Nephron (organoid): ENCODE measurements around the gene KIF21A.

Source experiments
- H3K27ac Mint-ChIP-seq, 3 experiments: 2 replicates each; pipeline ENCODE4 v1.8.0; 2020; ENCODE audit warnings: mixed read lengths in 3 of 3, mild to moderate bottlenecking in 2 of 3, moderate library complexity in 1 of 3
- H3K27me3 Mint-ChIP-seq: 2 replicates; pipeline ENCODE4 v1.8.0; 2021; ENCODE audit warnings: low read depth, mild to moderate bottlenecking, moderate library complexity, mixed read lengths
- H3K36me3 Mint-ChIP-seq: 2 replicates; pipeline ENCODE4 v1.8.0; 2020; ENCODE audit warnings: low read depth, mixed read lengths
- H3K4me1 Mint-ChIP-seq: 2 replicates; pipeline ENCODE4 v1.8.0; 2020; ENCODE audit warnings: mixed read lengths
- H3K4me3 Mint-ChIP-seq, 3 experiments: 2 replicates each; pipeline ENCODE4 v1.8.0; 2020; ENCODE audit warnings: mild to moderate bottlenecking in 3 of 3, mixed read lengths in 3 of 3, moderate library complexity in 2 of 3
- H3K9me3 Mint-ChIP-seq: 2 replicates; pipeline ENCODE4 v1.8.0; 2020; ENCODE audit warnings: mixed read lengths
- TF ChIP-seq, protein P1 (sequence below), 3 experiments: fragments of 200-600 bp; sonication (generic); IDR thresholded peaks; one replicate each; pipeline ENCODE4 v1.5.0; 2021; ENCODE audit warnings: antibody characterized with exemption in 3 of 3; ENCODE audit not compliant: unreplicated experiment in 3 of 3

KIF21A gene

DNA sequence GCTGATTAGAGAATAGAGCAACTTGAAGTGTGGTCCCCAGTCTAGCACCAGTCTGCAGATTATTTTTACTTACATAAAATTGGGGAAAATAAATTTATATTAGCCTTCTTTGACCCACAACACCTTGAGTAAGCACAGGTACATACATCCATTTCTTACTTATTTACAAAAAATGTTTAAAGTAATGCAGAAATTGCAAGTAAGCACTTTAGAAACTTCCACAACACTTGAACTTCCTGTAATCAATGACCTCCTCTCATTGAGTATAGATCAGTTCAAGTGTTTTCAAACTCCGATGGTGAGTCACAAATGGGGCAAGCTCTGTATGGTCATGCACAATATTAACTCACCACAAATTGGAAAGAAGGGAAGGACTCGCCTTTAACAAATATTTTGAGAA, 83.3 kb downstream of the KIF21A start:
- H3K4me1 Mint-ChIP-seq: no peaks in the 10 kb centered on the region
- H3K9me3 Mint-ChIP-seq: no peaks in the 10 kb centered on the region
- H3K27me3 Mint-ChIP-seq: no peaks in the 10 kb centered on the region
- H3K27ac Mint-ChIP-seq: no peak overlapping the region
- TF ChIP-seq, protein P1, sequence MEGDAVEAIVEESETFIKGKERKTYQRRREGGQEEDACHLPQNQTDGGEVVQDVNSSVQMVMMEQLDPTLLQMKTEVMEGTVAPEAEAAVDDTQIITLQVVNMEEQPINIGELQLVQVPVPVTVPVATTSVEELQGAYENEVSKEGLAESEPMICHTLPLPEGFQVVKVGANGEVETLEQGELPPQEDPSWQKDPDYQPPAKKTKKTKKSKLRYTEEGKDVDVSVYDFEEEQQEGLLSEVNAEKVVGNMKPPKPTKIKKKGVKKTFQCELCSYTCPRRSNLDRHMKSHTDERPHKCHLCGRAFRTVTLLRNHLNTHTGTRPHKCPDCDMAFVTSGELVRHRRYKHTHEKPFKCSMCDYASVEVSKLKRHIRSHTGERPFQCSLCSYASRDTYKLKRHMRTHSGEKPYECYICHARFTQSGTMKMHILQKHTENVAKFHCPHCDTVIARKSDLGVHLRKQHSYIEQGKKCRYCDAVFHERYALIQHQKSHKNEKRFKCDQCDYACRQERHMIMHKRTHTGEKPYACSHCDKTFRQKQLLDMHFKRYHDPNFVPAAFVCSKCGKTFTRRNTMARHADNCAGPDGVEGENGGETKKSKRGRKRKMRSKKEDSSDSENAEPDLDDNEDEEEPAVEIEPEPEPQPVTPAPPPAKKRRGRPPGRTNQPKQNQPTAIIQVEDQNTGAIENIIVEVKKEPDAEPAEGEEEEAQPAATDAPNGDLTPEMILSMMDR (IDR thresholded peaks at IDR 0.05; ENCODE audit: unreplicated experiment in 3 of 3): no peak
- no peak overlapping the region for H3K4me3 Mint-ChIP-seq
- peaks cover 41% of the 10 kb centered on the region for H3K36me3 Mint-ChIP-seq

DNA sequence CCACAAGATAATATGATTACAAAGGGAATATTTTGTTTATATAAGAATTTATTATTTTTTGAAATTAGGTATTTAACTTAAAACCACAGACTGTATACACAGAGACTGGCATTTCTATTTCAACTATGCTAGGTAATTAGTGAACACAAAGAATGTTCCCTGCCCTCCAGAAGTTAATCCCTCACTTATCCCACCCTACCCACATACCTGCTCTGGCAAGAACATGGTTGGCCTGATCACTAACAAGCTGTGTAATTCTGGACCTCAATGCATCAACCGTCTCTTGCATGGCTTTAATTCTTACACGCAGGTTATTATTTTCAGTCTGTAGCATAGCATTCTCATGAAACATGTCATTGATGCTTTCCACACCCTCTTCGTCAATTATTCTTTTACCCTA, 85.9 kb downstream of the KIF21A start:
- TF ChIP-seq, protein P1 (IDR thresholded peaks at IDR 0.05; ENCODE audit: unreplicated experiment in 3 of 3): no peak
- no peaks in the 10 kb centered on the region for H3K27me3 Mint-ChIP-seq
- no peak overlapping the region for H3K4me3 Mint-ChIP-seq
- H3K9me3 Mint-ChIP-seq: no peaks in the 10 kb centered on the region
- H3K27ac Mint-ChIP-seq: peak overlapping the region in 2 of 3 experiments; percentile 56 to 85
- H3K36me3 Mint-ChIP-seq: peaks cover 30% of the 10 kb centered on the region
- no peaks in the 10 kb centered on the region for H3K4me1 Mint-ChIP-seq

DNA sequence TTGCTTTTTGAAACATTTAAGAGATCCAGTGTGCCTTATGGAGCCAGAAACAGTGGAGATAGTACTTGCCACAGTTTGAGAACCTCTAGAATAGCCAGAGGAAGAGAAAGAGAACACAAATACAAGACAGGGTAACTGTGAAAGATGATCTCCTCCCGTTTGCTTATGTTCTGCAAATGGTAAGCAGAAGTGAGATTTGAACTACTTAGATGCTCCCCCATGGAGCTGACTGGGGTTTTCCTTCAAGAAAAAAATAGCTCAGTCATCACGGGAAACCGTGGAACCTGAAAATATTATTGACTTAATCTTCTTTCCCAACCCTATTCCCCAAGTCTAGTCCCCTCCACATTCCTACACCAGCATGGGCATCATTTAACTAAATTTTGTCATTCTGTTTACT, 87.1 kb downstream of the KIF21A start:
- H3K27ac Mint-ChIP-seq: no peak overlapping the region
- peaks cover 22% of the 10 kb centered on the region for H3K36me3 Mint-ChIP-seq
- no peaks in the 10 kb centered on the region for H3K4me1 Mint-ChIP-seq
- no peaks in the 10 kb centered on the region for H3K9me3 Mint-ChIP-seq
- no peaks in the 10 kb centered on the region for H3K27me3 Mint-ChIP-seq
- TF ChIP-seq, protein P1 (IDR thresholded peaks at IDR 0.05; ENCODE audit: unreplicated experiment in 3 of 3): no peak
- H3K4me3 Mint-ChIP-seq: no peak overlapping the region

DNA sequence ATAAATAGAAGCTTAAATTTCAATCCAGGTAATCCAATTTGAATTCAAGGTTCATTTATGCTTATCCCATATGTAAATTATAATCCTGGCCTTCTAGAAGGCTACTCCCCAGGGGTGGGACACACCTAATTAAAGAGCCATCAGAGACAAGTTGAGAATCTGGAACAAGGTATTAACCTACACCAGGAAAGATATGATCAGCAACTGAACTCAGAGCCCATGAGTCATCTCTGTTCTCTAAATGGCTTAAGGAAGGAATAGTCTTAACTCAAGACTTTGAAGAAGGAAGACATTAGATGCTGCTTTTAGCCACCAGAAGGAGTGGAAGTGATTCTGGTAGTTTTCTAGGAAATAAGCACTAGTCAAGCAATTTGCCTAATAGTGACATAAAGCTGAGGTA, 88.0 kb downstream of the KIF21A start:
- Mint-ChIP-seq H3K4me1 (no peaks in the 10 kb centered on the region), H3K27me3 (no peaks in the 10 kb centered on the region), H3K9me3 (no peaks in the 10 kb centered on the region), H3K27ac (no peak overlapping the region), H3K4me3 (no peak overlapping the region), H3K36me3 (peaks cover 22% of the 10 kb centered on the region)
- TF ChIP-seq, protein P1 (IDR thresholded peaks at IDR 0.05; ENCODE audit: unreplicated experiment in 3 of 3): no peak

DNA sequence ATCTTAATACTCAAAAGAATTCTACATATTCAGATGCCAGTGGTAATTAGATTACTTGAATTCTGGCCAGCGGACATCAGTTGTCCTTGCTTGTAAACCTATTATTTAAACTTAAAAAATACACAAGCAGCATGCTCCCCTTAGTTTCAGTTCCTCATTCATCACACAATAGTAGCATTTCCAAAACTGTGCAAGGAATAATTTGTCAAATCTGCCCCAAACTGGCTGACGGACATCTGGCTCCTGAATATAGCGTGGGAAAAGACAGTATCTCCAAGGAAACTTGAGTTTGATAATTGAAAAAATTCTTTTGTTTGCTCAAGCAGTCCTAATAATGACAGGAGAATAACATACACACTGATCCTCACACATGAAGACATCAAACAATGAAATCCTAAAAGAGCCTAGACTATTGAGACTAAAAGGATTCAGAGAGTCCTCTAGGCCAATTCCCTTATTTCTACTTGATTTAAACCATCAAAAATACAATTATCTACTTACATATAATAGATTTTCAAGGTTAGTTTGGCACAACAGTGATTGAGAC, 90.4 kb downstream of the KIF21A start:
- Mint-ChIP-seq H3K4me3 (no peak overlapping the region), H3K4me1 (no peaks in the 10 kb centered on the region), H3K9me3 (no peaks in the 10 kb centered on the region), H3K27ac (no peak overlapping the region), H3K27me3 (no peaks in the 10 kb centered on the region), H3K36me3 (peaks cover 12% of the 10 kb centered on the region)
- TF ChIP-seq, protein P1 (IDR thresholded peaks at IDR 0.05; ENCODE audit: unreplicated experiment in 3 of 3): no peak

DNA sequence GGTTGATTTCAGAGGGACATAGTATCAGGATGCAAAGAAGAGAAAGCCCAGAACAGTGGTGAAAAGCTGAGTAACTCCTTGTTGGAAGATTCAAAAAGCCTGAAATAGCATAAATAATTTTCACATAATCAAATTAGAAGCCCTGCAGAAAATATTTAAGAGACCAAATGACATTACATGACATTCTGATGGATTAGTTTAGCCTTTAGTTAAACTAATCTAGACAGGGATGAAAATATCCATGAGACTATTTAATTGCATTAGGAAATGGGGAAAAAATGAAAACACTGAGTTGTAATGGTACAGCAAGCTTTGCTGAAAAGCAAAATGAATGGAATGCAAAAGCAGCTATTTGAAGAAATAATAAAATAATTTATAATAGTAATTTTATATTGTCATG, 91.8 kb downstream of the KIF21A start:
- TF ChIP-seq, protein P1 (IDR thresholded peaks at IDR 0.05; ENCODE audit: unreplicated experiment in 3 of 3): no peak
- H3K4me1 Mint-ChIP-seq: no peaks in the 10 kb centered on the region
- H3K9me3 Mint-ChIP-seq: no peaks in the 10 kb centered on the region
- no peak overlapping the region for H3K4me3 Mint-ChIP-seq
- no peaks in the 10 kb centered on the region for H3K27me3 Mint-ChIP-seq
- peaks cover 8% of the 10 kb centered on the region for H3K36me3 Mint-ChIP-seq
- peak overlapping the region in 2 of 3 experiments; percentile 5 to 54 for H3K27ac Mint-ChIP-seq
